Measurements from ENCODE around the gene SERPINE2. TPM values are rescaled to one million over a fixed set of nuclear protein-coding genes. Genes with fewer than 3 reads are reported as not detected.

SERPINE2 gene
- total RNA-seq, 1 experiment from 2014 or later, result 78.2 TPM

Other genes with a start within 250 kb of the SERPINE2 start
- 22.2 and 35.5 TPM in 2 replicates for gene AP1S3, start 201.7 kb downstream of the SERPINE2 start, total RNA-seq (2014; rRNA removed; shearing (Covaris generic); ENCODE audit: low replicate concordance)
- 23.4 and 23.6 TPM in 2 replicates for gene WDFY1, start 94.0 kb downstream of the SERPINE2 start, total RNA-seq (2014; rRNA removed; shearing (Covaris generic); ENCODE audit: low replicate concordance)
- gene MRPL44, start 81.8 kb downstream of the SERPINE2 start, total RNA-seq (2014; rRNA removed; shearing (Covaris generic); ENCODE audit: low replicate concordance), result 32.9 and 42.7 TPM in 2 replicates